SU-DHL-6 (cell line): ENCODE measurements around the gene GATD1.

Experiments used
- H2AFZ ChIP-seq: fragments of 200-600 bp; sonication (generic); 2 replicates; pipeline ENCODE4 v1.6.1; 2014; ENCODE audit warnings: low read depth, mild to moderate bottlenecking, moderate library complexity, mixed read lengths, antibody characterized with exemption, low read length; ENCODE audit not compliant: severe bottlenecking
- H3F3A ChIP-seq: fragments of 200-600 bp; shearing (Covaris generic); 2 replicates; pipeline ENCODE4 v1.6.0; 2016; ENCODE audit warnings: antibody characterized with exemption, mild to moderate bottlenecking; ENCODE audit not compliant: insufficient read depth
- H3K27ac ChIP-seq: fragments of 200-600 bp; sonication (generic); 2 replicates; pipeline ENCODE4 v1.5.1; 2016; ENCODE audit warnings: low read depth, mild to moderate bottlenecking, low read length, moderate library complexity, mixed read lengths
- H3K27me3 ChIP-seq: fragments of 200-600 bp; sonication (generic), shearing (Covaris generic); 2 replicates; pipeline ENCODE4 v1.6.0; 2014; ENCODE audit warnings: mild to moderate bottlenecking, low read length
- H3K36me3 ChIP-seq: fragments of 200-600 bp; sonication (generic); 2 replicates; pipeline ENCODE4 v1.6.1; 2014; ENCODE audit warnings: mild to moderate bottlenecking, low read length, mixed read lengths
- H3K4me2 ChIP-seq: fragments of 300-600, 200-600 bp; shearing (Covaris generic), sonication (generic); 2 replicates; pipeline ENCODE4 v1.6.0; 2014; ENCODE audit warnings: low read length, low read depth, mild to moderate bottlenecking; ENCODE audit not compliant: poor library complexity, severe bottlenecking
- H3K4me3 ChIP-seq: fragments of 200-600 bp; sonication (generic); 2 replicates; pipeline ENCODE4 v1.5.1; 2014; ENCODE audit warnings: antibody characterized with exemption, low read length, mild to moderate bottlenecking, mixed read lengths; ENCODE audit not compliant: insufficient read depth, poor library complexity, severe bottlenecking
- H3K79me2 ChIP-seq: fragments of 200-600 bp; sonication (generic); 2 replicates; pipeline ENCODE4 v1.6.1; 2014; ENCODE audit warnings: mild to moderate bottlenecking, low read length, moderate library complexity; ENCODE audit not compliant: insufficient read depth
- H3K9ac ChIP-seq: fragments of 200-600 bp; sonication (generic); 2 replicates; pipeline ENCODE4 v1.7.0; 2014; ENCODE audit warnings: mild to moderate bottlenecking, low read length
- H3K9me2 ChIP-seq: fragments of 200-600 bp; sonication (generic); replicated peaks from 2 replicates; pipeline ENCODE4 v1.6.1; 2014; ENCODE audit warnings: low read length; ENCODE audit not compliant: insufficient read depth
- H3K9me3 ChIP-seq: fragments of 200-600 bp; sonication (generic); 2 replicates; pipeline ENCODE4 v1.6.1; 2014; ENCODE audit warnings: low read length, mixed read lengths; ENCODE audit not compliant: insufficient read depth
- H4K20me1 ChIP-seq: fragments of 200-600 bp; sonication (generic); 2 replicates; pipeline ENCODE4 v1.6.1; 2014; ENCODE audit warnings: low read depth, mild to moderate bottlenecking, antibody characterized with exemption, low read length, moderate library complexity, mixed read lengths
- EZH2phosphoT487 ChIP-seq: fragments of 200-600 bp; sonication (generic), shearing (Covaris generic); conservative IDR thresholded peaks from 2 replicates; pipeline ENCODE4 v1.6.1; 2018; ENCODE audit warnings: mild to moderate bottlenecking, antibody characterized with exemption, low read length, moderate library complexity, mixed read lengths
- TF ChIP-seq, protein P1 (sequence below): fragments of 200-600 bp; sonication (generic); IDR thresholded peaks from one replicate; pipeline ENCODE4 v1.5.1; 2017; ENCODE audit warnings: antibody characterized with exemption, mild to moderate bottlenecking, low read length, moderate library complexity; ENCODE audit not compliant: insufficient read depth, poor library complexity, severe bottlenecking

GATD1 gene

DNA sequence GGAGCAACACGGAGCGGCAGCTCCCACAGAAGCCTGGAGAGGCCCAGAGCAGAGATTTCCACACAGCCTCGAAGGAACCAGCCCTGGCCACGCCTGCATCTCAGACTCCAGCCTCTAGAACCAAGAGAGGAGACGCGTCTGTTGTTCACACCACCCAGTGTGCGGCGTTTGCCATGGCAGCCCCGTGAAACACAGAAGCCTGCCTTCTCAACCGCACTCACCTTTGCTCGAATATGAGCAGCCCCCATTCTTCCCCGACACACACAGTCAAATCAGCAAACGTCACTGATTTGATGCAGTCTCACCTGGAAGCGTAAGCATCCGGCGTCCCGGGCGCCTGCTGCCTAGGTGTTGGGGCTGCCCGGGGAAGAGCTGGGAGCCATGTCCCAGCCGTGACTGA, 44.2 kb downstream of the GATD1 start:
- Histone ChIP-seq H3K4me2 (no peak overlapping the region), H3K9ac (no peak overlapping the region), H3K4me3 (no peak overlapping the region), H3F3A (no peaks in the 10 kb centered on the region), H3K27me3 (no peaks in the 10 kb centered on the region), H3K79me2 (no peaks in the 10 kb centered on the region), H3K36me3 (no peaks in the 10 kb centered on the region), H3K9me2 (no peaks in the 10 kb centered on the region), H3K27ac (no peak overlapping the region), H4K20me1 (no peaks in the 10 kb centered on the region), H2AFZ (no peak overlapping the region), H3K9me3 (no peaks in the 10 kb centered on the region)
- TF ChIP-seq EZH2phosphoT487 = no peak
- TF ChIP-seq, protein P1, sequence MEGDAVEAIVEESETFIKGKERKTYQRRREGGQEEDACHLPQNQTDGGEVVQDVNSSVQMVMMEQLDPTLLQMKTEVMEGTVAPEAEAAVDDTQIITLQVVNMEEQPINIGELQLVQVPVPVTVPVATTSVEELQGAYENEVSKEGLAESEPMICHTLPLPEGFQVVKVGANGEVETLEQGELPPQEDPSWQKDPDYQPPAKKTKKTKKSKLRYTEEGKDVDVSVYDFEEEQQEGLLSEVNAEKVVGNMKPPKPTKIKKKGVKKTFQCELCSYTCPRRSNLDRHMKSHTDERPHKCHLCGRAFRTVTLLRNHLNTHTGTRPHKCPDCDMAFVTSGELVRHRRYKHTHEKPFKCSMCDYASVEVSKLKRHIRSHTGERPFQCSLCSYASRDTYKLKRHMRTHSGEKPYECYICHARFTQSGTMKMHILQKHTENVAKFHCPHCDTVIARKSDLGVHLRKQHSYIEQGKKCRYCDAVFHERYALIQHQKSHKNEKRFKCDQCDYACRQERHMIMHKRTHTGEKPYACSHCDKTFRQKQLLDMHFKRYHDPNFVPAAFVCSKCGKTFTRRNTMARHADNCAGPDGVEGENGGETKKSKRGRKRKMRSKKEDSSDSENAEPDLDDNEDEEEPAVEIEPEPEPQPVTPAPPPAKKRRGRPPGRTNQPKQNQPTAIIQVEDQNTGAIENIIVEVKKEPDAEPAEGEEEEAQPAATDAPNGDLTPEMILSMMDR = no peak

- Histone ChIP-seq H4K20me1 (no peaks in the 10 kb centered on the region), H3K9ac (no peak overlapping the region), H3K4me2 (no peak overlapping the region), H3K9me3 (no peaks in the 10 kb centered on the region), H3K9me2 (no peaks in the 10 kb centered on the region), H3K36me3 (no peaks in the 10 kb centered on the region), H2AFZ (no peak overlapping the region), H3K79me2 (no peaks in the 10 kb centered on the region), H3K27ac (no peak overlapping the region), H3K4me3 (no peak overlapping the region), H3K27me3 (no peaks in the 10 kb centered on the region), H3F3A (no peaks in the 10 kb centered on the region)
- TF ChIP-seq EZH2phosphoT487 = no peak
- TF ChIP-seq, protein P1 = no peak
Measured at GRCh38 chr11:729492-730074, 47.7 kb downstream of the GATD1 start.

DNA sequence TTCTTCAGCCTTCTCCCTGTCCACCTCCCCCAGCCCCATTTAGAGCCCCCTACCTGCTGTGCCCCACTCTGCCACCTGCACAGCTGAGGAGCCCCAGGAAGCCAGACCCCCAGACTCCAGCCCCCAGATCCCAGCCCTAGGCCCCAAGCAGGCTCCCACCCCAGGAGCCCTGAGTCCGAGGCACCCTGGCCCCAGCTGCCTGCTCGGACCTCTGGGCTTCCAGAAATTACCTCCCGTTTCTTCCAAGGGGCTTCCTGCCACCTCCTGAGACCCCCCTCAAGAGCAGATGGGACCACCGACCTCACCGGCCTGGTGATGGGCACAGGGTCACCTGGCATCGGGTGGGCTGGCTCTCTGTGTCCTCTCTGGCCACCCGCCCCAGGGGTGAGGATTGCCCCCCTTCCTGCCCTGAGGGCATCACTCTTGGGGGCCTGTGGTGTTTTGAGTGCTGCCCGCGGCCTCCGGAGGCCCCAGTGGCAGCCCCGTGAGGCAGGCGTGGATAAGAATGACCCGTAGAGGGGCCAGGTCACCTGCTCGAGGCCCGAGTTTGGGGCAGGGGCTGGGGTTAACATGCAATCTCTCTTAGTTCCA, 48.3 kb downstream of the GATD1 start:
- no peaks in the 10 kb centered on the region for H3K9me2 ChIP-seq
- no peak for TF ChIP-seq EZH2phosphoT487
- TF ChIP-seq, protein P1 = no peak
- H3K79me2 ChIP-seq = no peaks in the 10 kb centered on the region
- no peaks in the 10 kb centered on the region for H4K20me1 ChIP-seq
- no peak overlapping the region for H2AFZ ChIP-seq
- no peaks in the 10 kb centered on the region for H3K27me3 ChIP-seq
- H3K9ac ChIP-seq = no peak overlapping the region
- no peaks in the 10 kb centered on the region for H3K36me3 ChIP-seq
- no peaks in the 10 kb centered on the region for H3K9me3 ChIP-seq
- H3K27ac ChIP-seq = no peak overlapping the region
- H3F3A ChIP-seq = no peaks in the 10 kb centered on the region
- H3K4me3 ChIP-seq = no peak overlapping the region
- H3K4me2 ChIP-seq = no peak overlapping the region
